ENCODE results near the gene SYNPO.

Gene SYNPO

DNA sequence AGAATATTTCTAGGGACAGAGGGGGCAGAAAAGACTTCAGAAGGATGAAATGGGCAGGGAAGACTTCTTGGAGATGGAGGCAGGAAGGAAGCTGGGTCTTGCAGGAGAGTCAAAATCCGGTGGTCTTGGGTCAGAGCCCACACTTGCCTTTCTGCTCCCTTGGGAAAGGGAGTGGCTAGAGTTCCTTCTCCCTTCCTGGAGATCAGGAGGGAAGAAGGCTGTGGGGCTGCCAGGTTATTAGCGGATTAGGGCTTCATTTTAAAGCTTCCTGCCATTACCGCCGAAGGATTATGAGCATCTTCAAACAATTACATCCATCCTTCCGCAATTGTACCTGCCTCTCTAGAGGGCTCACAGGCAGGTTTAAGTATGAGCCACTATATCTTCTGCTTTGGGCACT is 19.2 kb upstream of the SYNPO start:
- Histone ChIP-seq H3K9me2 (ENCODE audit: low read depth, low read length) (no peaks in the 10 kb centered on the region), H3K4me3 (ENCODE audit: low read depth, low read length, poor library complexity, severe bottlenecking) (no peak overlapping the region), H3K27ac (ENCODE audit: low read depth, low read length, poor library complexity, severe bottlenecking) (no peak overlapping the region), H3K36me3 (ENCODE audit: insufficient read depth, low read length) (no peaks in the 10 kb centered on the region), H4K20me1 (ENCODE audit: insufficient read depth, low read length) (no peaks in the 10 kb centered on the region), H2AFZ (ENCODE audit: low read length) (no peak overlapping the region), H3K9ac (ENCODE audit: low read length) (no peak overlapping the region), H3K4me2 (ENCODE audit: low read length) (no peak overlapping the region), H3K9me3 (ENCODE audit: low read length) (no peaks in the 10 kb centered on the region), H3K4me1 (ENCODE audit: insufficient read depth, low read length, severe bottlenecking) (peaks cover 4% of the 10 kb centered on the region), H3F3A (ENCODE audit: insufficient read depth, low read length) (no peaks in the 10 kb centered on the region), H3K79me2 (ENCODE audit: insufficient read depth, low read length) (no peaks in the 10 kb centered on the region), H3K27me3 (ENCODE audit: insufficient read depth, low read length) (peaks cover 4% of the 10 kb centered on the region; the same call in 1 of the 2 replicates)
- no peak for TF ChIP-seq EZH2 (IDR thresholded peaks at IDR 0.05; ENCODE audit: borderline replicate concordance, low read length)
- TF ChIP-seq CTCF (IDR thresholded peaks at IDR 0.05; ENCODE audit: low read length) = no peak

- H3K4me1 ChIP-seq (ENCODE audit: insufficient read depth, low read length, severe bottlenecking) = peaks cover 4% of the 10 kb centered on the region
Observed at GRCh38 chr5:150622157-150622556, 18.3 kb upstream of the SYNPO start.

GRCh38 chr5:150623152-150623877 is 17.1 kb upstream of the SYNPO start:
- Histone ChIP-seq H3K27ac (ENCODE audit: low read depth, low read length, poor library complexity, severe bottlenecking) (no peak overlapping the region), H3K79me2 (ENCODE audit: insufficient read depth, low read length) (no peaks in the 10 kb centered on the region), H3K4me2 (ENCODE audit: low read length) (no peak overlapping the region), H3K9me2 (ENCODE audit: low read depth, low read length) (no peaks in the 10 kb centered on the region), H3K9ac (ENCODE audit: low read length) (no peak overlapping the region), H2AFZ (ENCODE audit: low read length) (no peak overlapping the region), H3F3A (ENCODE audit: insufficient read depth, low read length) (no peaks in the 10 kb centered on the region), H3K4me3 (ENCODE audit: low read depth, low read length, poor library complexity, severe bottlenecking) (no peak overlapping the region), H3K4me1 (ENCODE audit: insufficient read depth, low read length, severe bottlenecking) (peaks cover 4% of the 10 kb centered on the region), H4K20me1 (ENCODE audit: insufficient read depth, low read length) (no peaks in the 10 kb centered on the region), H3K27me3 (ENCODE audit: insufficient read depth, low read length) (peaks cover 7% of the 10 kb centered on the region; the same call in 1 of the 2 replicates), H3K9me3 (ENCODE audit: low read length) (no peaks in the 10 kb centered on the region), H3K36me3 (ENCODE audit: insufficient read depth, low read length) (no peaks in the 10 kb centered on the region)
- TF ChIP-seq CTCF (IDR thresholded peaks at IDR 0.05; ENCODE audit: low read length) = no peak
- no peak for TF ChIP-seq EZH2 (IDR thresholded peaks at IDR 0.05; ENCODE audit: borderline replicate concordance, low read length)

More at GRCh38 chr5:150622157-150622556, 18.3 kb upstream of the SYNPO start:
- TF ChIP-seq CTCF (IDR thresholded peaks at IDR 0.05; ENCODE audit: low read length) = no peak
- no peak for TF ChIP-seq EZH2 (IDR thresholded peaks at IDR 0.05; ENCODE audit: borderline replicate concordance, low read length)
- Histone ChIP-seq H3K36me3 (ENCODE audit: insufficient read depth, low read length) (no peaks in the 10 kb centered on the region), H3K27me3 (ENCODE audit: insufficient read depth, low read length) (peaks cover 7% of the 10 kb centered on the region; the same call in 1 of the 2 replicates), H3F3A (ENCODE audit: insufficient read depth, low read length) (no peaks in the 10 kb centered on the region), H3K79me2 (ENCODE audit: insufficient read depth, low read length) (no peaks in the 10 kb centered on the region), H2AFZ (ENCODE audit: low read length) (no peak overlapping the region), H4K20me1 (ENCODE audit: insufficient read depth, low read length) (no peaks in the 10 kb centered on the region), H3K9me2 (ENCODE audit: low read depth, low read length) (no peaks in the 10 kb centered on the region), H3K9ac (ENCODE audit: low read length) (no peak overlapping the region), H3K27ac (ENCODE audit: low read depth, low read length, poor library complexity, severe bottlenecking) (no peak overlapping the region), H3K9me3 (ENCODE audit: low read length) (no peaks in the 10 kb centered on the region), H3K4me2 (ENCODE audit: low read length) (no peak overlapping the region), H3K4me3 (ENCODE audit: low read depth, low read length, poor library complexity, severe bottlenecking) (no peak overlapping the region)

All from OCI-LY1 (cell line).